DMS53 (cell line): ENCODE results near the gene PTEN.
"Not testable (repeated sequence)": the region's sequence is repeated elsewhere in the genome, so short reads cannot be mapped to it uniquely, and the experiment has no call there.

Experiments used
- DNase-seq: peaks from one replicate; lab custom pipeline; 2025; lab: John Stamatoyannopoulos, UW

The PTEN gene

GRCh38 chr10:87869773-87870551 is 6.5 kb downstream of the PTEN start:
- DNase-seq = no peak

GRCh38 chr10:87872828-87873227 is 9.4 kb downstream of the PTEN start:
- DNase-seq = no peak

DNA sequence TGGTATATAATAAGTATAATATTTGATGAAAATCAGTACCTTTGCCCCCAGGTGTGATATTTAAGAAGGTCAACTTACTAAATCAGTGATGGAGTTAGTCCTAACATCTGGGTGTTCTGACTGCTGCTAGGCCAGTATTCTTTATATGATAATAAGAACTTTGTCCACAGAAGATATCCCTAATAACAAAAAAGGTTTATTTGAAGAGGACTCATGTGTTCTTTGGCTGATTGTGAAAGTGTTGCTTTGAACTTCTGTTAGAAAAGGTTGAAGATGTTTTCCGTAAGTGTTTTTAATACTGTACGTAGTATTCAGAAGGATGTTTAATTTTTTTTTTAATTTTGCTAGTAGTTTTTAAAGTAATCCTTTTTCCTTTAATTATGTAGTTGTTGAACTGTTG is 10.2 kb downstream of the PTEN start:
- DNase-seq = no peak

DNA sequence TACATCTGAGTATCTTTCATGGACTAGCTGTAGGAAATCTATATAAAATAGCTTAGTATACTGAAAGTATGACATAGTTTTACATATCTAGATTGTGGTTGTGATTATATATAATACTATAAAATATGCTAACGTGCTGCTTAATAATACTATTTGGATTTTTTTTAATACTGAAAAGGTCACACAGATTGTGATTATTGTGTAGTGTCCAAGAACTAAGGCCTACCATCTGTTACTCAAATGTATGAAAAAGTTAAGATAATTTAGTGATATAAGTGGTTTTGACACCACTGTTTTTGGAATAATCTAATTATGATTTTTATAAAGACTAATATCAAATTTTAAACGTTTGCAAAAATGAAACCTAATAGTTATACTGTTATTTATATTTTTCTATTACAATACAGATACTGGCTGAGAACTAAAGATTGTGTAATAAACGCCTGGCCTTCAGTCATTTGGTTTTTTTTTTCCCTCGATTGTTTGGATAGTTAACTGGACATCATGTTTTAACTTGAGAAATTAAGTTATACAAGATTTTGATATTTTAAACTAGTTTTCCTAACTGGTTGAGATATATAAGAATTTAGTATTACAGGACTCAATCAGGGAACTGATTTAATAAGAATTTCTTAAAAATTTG is 12.6 kb downstream of the PTEN start:
- DNase-seq = no peak

GRCh38 chr10:87878664-87879459 is 15.4 kb downstream of the PTEN start:
- DNase-seq = no peak

DNA sequence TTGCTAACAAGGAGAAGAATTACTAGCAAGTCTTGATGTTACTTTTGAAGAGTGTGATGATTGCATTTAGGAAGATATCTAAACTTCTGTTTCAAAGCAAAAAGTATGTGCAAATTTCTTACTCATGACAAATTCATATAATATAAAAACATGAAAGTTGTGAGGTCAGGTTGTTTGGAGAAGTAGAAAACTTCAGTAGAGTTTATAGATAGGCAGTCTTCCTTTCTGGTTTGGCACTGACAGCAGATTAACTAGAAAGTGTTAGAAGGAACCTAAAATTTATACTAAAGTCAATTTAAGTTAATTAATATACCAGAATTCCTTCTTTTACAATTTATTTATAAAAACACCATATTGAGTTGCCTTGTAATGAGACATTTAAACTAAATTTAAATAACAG is 16.9 kb downstream of the PTEN start:
- no peak for DNase-seq

DNA sequence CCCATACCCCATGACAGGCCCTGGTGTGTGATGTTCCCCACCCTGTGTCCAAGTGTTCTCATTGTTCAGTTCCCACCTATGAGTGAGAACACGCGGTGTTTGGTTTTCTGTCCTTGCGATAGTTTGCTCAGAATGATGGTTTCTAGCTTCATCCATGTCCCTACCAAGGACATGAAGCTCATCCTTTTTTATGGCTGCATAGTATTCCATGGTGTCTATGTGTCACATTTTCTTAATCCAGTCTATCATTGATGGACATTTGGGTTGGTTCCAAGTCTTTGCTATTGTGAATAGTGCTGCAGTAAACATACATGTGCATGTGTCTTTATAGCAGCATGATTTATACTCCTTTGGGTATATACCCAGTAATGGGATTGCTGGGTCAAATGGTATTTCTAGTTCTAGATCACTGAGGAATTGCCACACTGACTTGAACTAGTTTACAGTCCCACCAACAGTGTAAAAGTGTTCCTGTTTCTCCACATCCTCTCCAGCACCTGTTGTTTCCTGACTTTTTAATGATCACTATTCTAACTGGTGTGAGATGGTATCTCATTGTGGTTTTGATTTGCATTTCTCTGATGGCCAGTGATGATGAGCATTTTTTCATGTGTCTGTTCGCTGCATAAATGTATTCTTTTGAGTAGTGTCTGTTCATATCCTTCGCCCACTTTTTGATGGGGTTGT is 18.1 kb downstream of the PTEN start:
- DNase-seq = not testable (repeated sequence)

DNA sequence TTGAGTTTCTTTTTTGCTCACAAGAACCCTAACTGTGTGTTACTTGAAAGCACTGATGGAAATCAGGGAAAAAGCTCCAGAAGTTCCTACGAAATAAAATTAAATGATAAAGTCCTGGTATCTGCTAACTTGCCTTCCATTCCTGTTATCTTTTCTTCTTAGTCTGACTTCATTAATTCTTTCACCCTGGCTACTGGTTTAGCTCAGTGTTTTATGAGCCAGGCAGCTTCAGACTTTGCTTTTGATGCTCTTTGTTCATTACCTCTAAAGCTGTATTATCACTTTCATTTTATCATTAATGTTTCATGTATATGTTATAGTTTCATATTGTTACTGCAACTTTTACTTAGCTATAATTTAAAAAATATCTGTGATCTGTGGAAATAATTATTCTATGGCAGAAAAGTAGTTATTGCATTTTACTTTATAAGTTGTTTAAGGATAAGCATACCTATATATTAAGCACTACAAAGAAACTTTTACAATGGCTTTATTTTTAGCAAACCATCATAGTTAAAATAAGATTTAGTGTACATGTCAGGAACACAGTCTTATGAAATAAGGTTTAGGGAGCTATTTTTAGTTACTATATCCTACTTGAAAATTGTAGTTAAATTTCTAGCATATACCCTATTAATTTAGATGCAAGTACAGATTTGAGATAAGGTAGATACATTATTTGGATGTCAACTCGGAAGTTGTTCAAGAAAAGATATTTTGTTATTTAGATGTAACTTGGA is 19.3 kb downstream of the PTEN start:
- no peak for DNase-seq

- DNase-seq = no peak
Observed at GRCh38 chr10:87886635-87887034, 23.2 kb downstream of the PTEN start.

GRCh38 chr10:87887146-87887545 is 23.7 kb downstream of the PTEN start:
- DNase-seq = no peak

DNA sequence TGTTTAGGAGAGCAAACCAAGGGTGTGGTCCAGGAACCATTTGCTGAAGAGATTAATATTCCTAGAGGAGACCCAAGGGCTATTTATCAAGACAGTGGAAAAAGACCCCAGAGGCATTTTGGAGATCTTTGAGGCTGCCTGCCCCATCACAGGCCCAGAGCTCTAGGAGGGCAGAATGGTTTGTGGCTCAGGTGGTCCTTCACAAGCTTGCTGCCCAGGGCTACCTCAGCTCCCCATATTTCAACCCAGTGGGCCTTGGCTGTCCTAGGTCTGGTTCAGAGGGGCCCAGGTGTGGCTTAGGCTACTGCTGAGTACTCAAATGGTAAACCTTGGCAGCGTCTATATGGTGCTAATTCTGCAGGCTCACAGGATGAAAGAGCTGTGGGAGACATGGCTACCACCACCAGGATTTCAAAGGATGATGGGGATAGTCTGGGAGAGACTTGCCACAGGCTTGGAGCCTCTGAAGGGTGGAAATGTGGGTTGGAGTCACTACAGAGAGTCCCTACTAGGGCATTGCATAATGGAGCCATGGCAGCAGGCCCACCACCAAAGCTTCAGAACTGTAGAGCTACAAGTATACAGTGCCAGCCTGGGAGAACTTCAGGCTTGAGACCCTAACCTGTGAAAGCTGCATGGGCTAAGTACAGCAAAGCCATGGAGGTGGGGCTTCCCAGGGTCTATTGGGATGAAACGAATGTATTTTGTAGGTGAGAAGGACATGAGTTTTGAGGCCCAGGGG is 24.3 kb downstream of the PTEN start:
- no peak for DNase-seq

DNA sequence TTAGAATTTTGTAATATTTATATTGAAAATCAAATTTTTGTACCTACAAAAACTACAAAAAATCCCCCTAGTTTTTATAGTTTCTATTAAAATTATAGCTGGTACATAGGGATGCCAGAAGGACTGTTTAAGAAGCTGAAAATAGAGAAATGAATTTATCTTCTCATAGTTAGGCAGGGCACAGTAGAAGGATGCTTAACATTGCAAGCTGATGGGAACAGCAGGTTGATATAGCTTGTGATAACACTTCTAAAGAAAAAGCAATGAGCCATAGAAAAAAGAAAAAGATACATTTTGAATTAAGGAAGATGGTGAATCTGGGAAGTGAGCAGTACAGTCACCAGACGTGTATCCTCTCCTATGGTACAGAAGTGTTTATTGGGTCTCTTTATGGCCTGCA is 32.0 kb downstream of the PTEN start:
- DNase-seq = no peak

DNA sequence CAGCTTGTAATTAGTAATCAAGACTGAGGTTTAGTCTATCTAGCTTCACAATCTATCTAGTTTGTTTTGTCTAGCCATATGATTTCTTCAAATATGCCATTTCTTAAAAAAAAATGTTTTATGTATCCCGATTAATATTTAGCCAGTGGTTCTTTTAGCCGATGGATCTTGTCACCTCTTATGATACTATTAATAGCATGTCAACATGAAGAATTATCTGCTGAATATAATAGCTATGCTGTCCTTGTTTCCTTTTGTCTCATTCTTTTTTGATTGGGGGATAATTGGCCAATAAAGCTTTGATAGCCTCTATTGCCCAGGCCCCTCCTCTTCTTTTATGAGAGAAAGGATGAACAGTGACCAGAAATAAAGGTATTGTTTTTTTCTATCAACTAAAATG is 32.8 kb downstream of the PTEN start:
- DNase-seq = no peak

- DNase-seq = not testable (repeated sequence)
Observed at GRCh38 chr10:87897957-87898356, 34.5 kb downstream of the PTEN start.

DNA sequence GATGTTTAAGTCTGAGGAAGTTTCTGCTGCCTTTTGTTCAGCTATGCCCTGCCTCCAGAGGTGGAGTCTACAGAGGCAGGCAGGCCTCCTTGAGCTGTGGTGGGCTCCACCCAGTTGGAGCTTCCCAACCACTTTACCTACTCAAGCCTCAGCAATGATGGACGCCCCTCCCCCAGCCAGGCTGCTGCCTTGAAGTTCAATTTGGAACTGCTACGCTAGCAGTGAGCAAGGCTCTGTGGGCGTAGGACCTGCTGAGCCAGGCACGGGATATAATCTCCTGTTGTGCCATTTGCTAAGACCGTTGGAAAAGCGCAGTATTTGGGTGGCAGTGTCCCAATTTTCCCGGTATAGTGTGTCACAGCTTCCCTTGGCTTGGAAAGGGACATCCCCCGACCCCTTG is 40.0 kb downstream of the PTEN start:
- not testable (repeated sequence) for DNase-seq

DNA sequence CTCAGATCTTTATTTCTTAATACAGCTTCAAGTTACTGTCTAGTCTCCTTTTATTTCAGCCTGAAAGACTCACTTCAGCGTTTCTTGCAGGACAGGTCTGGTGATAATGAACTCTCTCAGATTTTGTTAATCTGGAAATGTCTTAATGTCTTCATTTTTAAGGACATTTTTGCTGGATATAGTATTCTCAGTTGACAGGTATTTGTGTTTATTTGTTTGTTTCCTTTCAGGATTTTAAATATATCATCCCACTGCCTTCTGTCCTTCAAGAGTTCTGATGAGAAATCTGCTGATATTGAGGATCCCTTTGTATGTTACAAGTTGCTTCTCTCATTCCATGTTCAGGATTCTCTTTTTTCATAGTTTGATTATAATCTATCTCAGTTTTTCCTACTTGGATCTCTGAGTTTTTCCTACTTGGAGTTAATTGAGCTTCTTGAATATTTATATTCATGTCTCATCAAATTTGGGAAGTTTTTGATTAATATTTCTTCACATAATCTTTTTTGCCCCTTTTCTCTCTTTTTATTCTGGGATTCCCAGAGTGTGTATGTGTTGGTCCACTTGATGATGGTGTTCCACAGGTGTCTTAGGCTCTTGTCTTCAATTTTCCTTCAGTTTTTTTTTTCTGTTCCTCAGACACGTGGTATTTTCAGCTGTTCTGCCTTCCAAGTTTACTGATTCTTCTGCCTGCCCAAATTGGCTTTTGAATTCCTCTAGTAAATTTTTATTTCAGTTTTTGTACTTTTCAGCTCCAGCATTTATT is 49.9 kb downstream of the PTEN start:
- no peak for DNase-seq

- DNase-seq = no peak
Observed at GRCh38 chr10:87915406-87915805, 52.0 kb downstream of the PTEN start.

GRCh38 chr10:87915989-87916388 is 52.6 kb downstream of the PTEN start:
- DNase-seq = no peak

GRCh38 chr10:87916515-87916914 is 53.1 kb downstream of the PTEN start:
- DNase-seq = no peak

GRCh38 chr10:87918254-87918859 is 54.9 kb downstream of the PTEN start:
- DNase-seq = no peak
